Ovary (tissue), 3 donors: ENCODE results near the gene FLG.
"Not testable (repeated sequence)": the region's sequence is repeated elsewhere in the genome, so short reads cannot be mapped to it uniquely, and the experiment has no call there.

Experiments used
- CTCF ChIP-seq, 3 donors: fragments of 450-650 bp in 2 of 3; fragments of 200-600 bp in 1 of 3; IDR thresholded peaks; one replicate each; pipeline versions ENCODE4 v1.5.1 to v1.8.0; 2016 to 2022; ENCODE audit warnings: antibody characterized with exemption in 3 of 3, mild to moderate bottlenecking in 1 of 3
- EP300 ChIP-seq: sonication (generic); formaldehyde crosslinking; IDR thresholded peaks from one replicate; pipeline ENCODE4 v1.6.1; 2017; ENCODE audit warnings: antibody characterized with exemption
- POLR2A ChIP-seq: fragments of 450-650 bp; IDR thresholded peaks from one replicate; pipeline ENCODE4 v1.6.1; 2017; ENCODE audit warnings: antibody characterized with exemption, mild to moderate bottlenecking, moderate library complexity
- donor health status: DM: no; HTN: no; CAD: no.

GRCh38 chr1:152309320-152309901, 15.6 kb downstream of the FLG start:
- not testable (repeated sequence) for TF ChIP-seq CTCF (IDR thresholded peaks at IDR 0.05); POLR2A; EP300
